Stimulated activated CD8-positive, alpha-beta memory T cell treated with anti-CD3 and anti-CD28 coated beads, Interleukin-2, amount 100 ng/mL, for 1 hour (primary cell): ENCODE results near the gene PCDH8.
"Not testable (repeated sequence)": the region's sequence is repeated elsewhere in the genome, so short reads cannot be mapped to it uniquely, and the experiment has no call there.

Experiments used
- DNase-seq, 2 donors: peaks; one replicate each; pipeline ENCODE4 v3.0.0-alpha.2; 2020; ENCODE audit warnings: low read depth in 2 of 2

PCDH8 gene

GRCh38 chr13:52817886-52818285 is 30.6 kb downstream of the PCDH8 start:
- DNase-seq: not testable (repeated sequence)

- DNase-seq: no peak
Measured at GRCh38 chr13:52815330-52815729, 33.1 kb downstream of the PCDH8 start.

- DNase-seq: no peak
Measured at GRCh38 chr13:52812941-52813340, 35.5 kb downstream of the PCDH8 start.

- DNase-seq: no peak
Measured at GRCh38 chr13:52811841-52812240, 36.6 kb downstream of the PCDH8 start.

- DNase-seq: no peak
Measured at GRCh38 chr13:52810526-52810925, 37.9 kb downstream of the PCDH8 start.

- no peak for DNase-seq
Measured at GRCh38 chr13:52810011-52810410, 38.4 kb downstream of the PCDH8 start.

- no peak for DNase-seq
Measured at GRCh38 chr13:52809310-52809769, 39.1 kb downstream of the PCDH8 start.

- DNase-seq: no peak
Measured at GRCh38 chr13:52808842-52809219, 39.6 kb downstream of the PCDH8 start.

GRCh38 chr13:52806029-52806428 is 42.4 kb downstream of the PCDH8 start:
- no peak for DNase-seq

GRCh38 chr13:52804202-52804641 is 44.2 kb downstream of the PCDH8 start:
- DNase-seq: no peak

- DNase-seq: no peak
Measured at GRCh38 chr13:52800856-52801255, 47.6 kb downstream of the PCDH8 start.

- no peak for DNase-seq
Measured at GRCh38 chr13:52798770-52799430, 49.5 kb downstream of the PCDH8 start.

GRCh38 chr13:52797176-52797575 is 51.3 kb downstream of the PCDH8 start:
- DNase-seq: no peak

- no peak for DNase-seq
Measured at GRCh38 chr13:52794589-52794988, 53.9 kb downstream of the PCDH8 start.

- DNase-seq: no peak
Measured at GRCh38 chr13:52793515-52794061, 54.9 kb downstream of the PCDH8 start.
